GM18858 (cell line): Measurements from ENCODE around the gene TMEM120A.

ENCODE experiments used
- ATAC-seq: cut with Tn5 transposase; IDR thresholded peaks from one replicate; pipeline ENCODE4 v1.9.1; 2021; ENCODE audit not compliant: unreplicated experiment

TMEM120A gene

GRCh38 chr7:75960372-75960771 is 34.0 kb downstream of the TMEM120A start:
- ATAC-seq, result no peak

DNA sequence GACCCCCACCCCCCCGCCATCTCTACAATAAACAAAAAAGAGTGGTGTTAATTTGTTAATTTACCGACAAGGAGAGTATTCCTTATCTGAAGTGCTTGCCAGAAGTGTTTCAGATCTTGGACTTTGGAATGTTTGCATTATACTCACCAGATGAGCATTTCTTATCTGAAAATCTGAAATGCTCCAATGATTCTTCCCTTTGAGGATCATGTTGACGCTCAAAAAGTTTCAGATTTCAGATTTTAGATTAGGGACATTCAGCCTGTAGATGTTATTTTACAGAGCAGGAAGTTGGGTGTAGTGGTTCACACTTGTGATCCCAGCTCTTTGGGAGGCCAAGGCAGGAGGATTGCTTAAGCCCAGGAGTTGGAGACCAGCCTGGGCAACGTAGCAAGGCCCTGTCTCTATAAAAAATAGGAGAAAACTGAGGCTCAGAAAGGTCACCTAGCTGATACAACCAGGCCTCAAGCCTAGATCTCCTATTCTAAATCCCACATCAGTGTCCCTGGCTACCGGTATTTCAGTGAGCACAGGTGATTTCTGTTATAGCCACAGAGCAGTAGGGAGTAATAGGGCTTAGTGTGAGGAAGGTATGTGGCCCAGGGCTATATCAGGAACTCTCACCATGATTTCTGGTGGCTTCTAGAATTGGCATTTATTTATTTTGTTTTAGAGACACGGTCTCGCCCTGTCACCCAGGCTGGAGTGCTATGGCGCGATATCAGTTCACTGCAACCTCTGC is 35.4 kb downstream of the TMEM120A start:
- ATAC-seq, result no peak

DNA sequence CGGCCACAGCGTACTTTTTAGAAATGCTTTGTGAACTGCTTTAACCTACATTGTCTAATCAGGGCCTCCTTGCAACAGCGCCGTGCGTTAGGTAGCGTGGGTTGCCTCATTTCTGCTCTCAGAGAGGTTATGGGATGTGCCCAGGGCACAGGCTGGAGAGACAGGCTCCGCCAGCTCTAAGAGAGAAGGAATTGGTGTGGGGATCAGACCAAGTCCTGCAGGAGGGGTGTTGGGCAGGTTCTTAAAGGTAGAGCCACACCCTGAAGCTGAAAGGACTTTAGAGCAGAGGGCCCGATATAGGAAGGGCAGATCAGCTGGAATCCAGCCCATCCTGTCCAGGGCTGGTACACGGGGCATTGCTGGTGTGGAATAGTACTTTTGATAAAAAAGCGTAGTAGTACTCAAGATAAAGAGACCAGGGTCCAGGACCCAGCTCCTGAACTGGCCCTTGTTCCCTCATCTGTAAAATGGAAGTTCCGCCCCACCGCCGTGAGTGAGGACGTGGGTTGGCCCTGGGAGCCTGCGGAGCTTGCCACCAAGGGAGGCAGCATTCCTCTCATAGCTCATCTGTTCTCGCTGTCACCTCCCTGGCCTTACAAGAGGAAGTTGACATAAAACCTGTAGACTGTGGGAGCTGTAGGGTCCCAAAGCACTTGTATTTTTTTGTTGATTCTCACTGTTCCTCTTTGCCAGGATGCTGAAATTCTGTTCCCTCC is 37.2 kb downstream of the TMEM120A start:
- ATAC-seq, result no peak

- no peak for ATAC-seq
Observed at GRCh38 chr7:75955331-75955955, 39.0 kb downstream of the TMEM120A start.

GRCh38 chr7:75953931-75954330 is 40.5 kb downstream of the TMEM120A start:
- no peak for ATAC-seq

GRCh38 chr7:75953431-75953830 is 41.0 kb downstream of the TMEM120A start:
- no peak for ATAC-seq

DNA sequence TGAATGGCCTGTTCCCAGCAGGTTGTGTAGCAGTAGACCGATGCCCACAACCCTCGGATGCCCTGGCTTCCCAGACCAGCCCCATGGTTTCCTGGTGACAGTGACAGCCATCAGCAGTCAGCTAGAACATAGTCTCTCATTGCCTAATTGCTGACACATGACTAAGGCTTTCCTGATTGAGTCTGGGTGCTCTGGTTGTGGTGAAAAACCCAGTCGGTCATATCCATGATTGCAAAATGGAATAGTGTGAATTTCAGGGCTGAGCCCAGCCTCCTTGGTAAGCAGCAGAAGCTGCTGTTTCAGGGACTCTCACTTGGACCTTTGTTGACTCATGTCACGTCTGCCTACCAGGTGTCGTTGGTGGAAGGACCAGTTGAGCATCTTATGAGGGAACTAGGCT is 42.9 kb downstream of the TMEM120A start:
- no peak for ATAC-seq

- no peak for ATAC-seq
Observed at GRCh38 chr7:75950111-75950681, 44.2 kb downstream of the TMEM120A start.

GRCh38 chr7:75948179-75948578 is 46.2 kb downstream of the TMEM120A start:
- ATAC-seq, result no peak

- no peak for ATAC-seq
Observed at GRCh38 chr7:75946207-75946855, 48.1 kb downstream of the TMEM120A start.

DNA sequence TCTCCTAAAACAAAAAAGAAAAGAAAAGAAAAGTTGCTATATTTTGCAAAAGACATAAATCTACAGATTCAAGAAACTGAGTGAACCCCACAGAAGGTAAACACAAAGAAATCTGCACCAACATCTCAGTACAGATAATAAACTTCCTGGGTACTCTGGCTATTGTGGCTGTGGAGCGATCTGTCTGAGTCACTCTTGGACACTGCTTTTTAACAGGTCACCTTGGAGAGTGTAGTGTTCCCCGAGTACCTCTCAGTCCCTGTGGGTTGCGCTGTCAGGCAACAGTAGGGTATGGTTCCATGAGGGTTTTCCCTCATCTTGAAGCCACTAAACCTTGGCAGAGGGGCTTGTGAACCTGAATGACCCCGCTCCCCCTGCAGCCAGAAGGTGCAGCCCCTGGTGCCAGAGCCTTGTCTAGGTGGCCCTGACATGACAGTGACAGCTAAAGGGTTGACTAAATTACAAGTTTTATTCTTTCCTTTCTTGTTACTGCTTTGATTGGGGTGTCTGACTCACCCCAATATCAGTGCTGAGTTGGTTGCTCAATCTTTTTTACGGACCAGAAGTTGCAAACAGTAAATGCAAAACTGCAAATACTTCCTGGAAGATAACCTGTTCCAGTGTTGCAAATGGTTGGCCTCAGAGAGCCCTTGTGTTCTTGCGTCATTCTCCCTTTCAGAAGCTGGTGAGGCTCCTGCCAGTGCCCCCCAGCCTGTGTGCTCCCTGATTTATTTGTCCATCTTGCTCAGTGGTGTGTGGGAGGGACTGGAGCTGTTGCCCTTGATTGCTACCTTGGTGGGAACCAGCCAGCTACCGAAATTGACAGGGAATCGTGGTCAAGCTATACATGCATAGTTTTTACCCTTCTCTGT is 48.9 kb downstream of the TMEM120A start:
- no peak for ATAC-seq

- ATAC-seq, result no peak
Observed at GRCh38 chr7:75944507-75944906, 49.9 kb downstream of the TMEM120A start.

GRCh38 chr7:75943864-75944263 is 50.5 kb downstream of the TMEM120A start:
- no peak for ATAC-seq

DNA sequence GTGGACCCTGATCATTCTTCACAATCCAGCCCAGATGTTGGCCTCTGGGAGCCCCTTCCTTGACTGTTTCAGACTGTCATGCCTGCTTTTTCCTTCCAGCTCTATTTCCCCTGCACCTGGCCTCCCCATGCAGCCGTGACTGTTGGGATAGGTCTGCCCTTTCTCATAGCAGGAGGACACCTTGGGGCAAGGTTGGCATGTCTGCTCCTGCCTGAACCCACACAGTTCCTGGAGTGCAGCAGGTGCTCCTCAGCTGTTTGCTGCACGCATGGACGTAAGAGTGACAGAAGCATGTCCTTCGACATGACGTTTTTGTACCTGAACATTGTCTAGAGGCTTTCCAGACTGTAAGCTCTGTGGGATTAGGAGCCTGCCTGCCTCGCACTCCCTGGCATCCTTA is 55.5 kb downstream of the TMEM120A start:
- ATAC-seq, result no peak

DNA sequence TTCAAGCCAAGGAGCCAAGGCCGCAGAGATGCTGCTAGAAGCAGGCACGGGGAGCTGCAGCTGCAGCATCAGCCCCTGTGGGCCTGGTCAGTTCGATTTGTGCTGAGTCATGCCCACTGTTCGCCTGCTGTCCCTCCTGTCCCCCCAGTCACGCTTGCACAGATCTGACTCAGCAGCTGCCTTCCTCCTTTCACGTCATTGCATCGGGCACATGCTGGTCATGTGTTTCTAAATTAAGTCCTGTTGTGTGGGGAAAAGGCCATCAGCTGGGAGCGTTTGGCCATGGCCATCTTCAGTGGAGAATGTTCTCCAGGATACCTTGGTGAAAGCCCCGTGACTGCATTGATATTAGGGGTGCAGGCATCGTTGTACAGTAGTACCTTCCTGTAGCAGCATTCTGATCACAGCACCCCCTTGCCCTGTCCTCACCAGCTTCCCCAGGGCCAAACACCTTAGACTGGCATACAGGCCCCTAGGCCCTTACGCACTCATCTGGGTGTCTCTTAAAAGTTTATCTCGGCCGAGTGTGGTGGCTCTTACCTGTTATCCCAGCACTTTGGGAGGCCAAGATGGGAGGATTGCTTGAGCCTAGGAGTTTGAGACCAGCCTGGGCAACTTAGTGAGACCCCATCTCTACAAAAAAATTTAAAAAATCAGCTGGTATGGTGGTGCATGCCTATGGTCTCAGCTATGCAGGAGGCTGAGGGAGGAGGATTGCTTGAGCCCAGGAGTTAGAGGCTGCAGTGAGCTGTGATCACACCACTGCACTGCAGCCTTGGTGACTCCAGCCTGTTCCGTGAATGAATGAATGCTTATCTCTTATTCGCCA is 56.2 kb downstream of the TMEM120A start:
- no peak for ATAC-seq
